ENCODE data around the gene LRMDA.

- TF ChIP-seq CTCF (IDR thresholded peaks at IDR 0.05; ENCODE audit: insufficient read depth, low read length, poor library complexity, severe bottlenecking) = no peak
- no peak for TF ChIP-seq EZH2phosphoT487 (conservative IDR thresholded peaks at IDR 0.05; ENCODE audit: low read length)
These were observed 710.0 kb downstream of the LRMDA start for GRCh38 chr10:76141376-76141775.

Measured in SU-DHL-6 (cell line).